Keratinocyte (primary cell): ENCODE results near the gene SPATA12. TPM values are rescaled to one million over a fixed set of nuclear protein-coding genes. Genes with fewer than 3 reads are reported as not detected.

Experiments
- DNase-seq: peaks from one replicate; pipeline ENCODE4 v3.0.0-alpha.2; 2011; ENCODE audit warnings: low read depth, missing footprints, low spot score
- FAIRE-seq: peaks from 2 replicates; lab custom pipeline; 2011; peaks lifted over from hg19 to GRCh38; lab: Jason Lieb, UNC
- H2AFZ ChIP-seq: 2 replicates; pipeline ENCODE4 v1.6.0; 2012; ENCODE audit warnings: low read length, control low read depth, inconsistent platforms; ENCODE audit not compliant: control insufficient read depth
- H3K27ac ChIP-seq: 2 replicates; pipeline ENCODE4 v1.5.1; 2011; ENCODE audit warnings: low read length; ENCODE audit not compliant: control insufficient read depth, insufficient read depth
- H3K27me3 ChIP-seq: 3 replicates; pipeline ENCODE4 v1.6.0; 2011; ENCODE audit warnings: low read length; ENCODE audit not compliant: control insufficient read depth, insufficient read depth; ENCODE audit errors: extremely low read depth
- H3K36me3 ChIP-seq, 2 experiments: 2 replicates in 1 of 2; 3 replicates in 1 of 2; pipeline ENCODE4 v1.5.1; 2011; ENCODE audit warnings: low read length in 2 of 2, mild to moderate bottlenecking in 1 of 2; ENCODE audit not compliant: control insufficient read depth in 2 of 2, insufficient read depth in 2 of 2; ENCODE audit errors: extremely low read depth in 1 of 2
- H3K4me1 ChIP-seq: 3 replicates; pipeline ENCODE4 v1.5.1; 2011; ENCODE audit warnings: low read length; ENCODE audit not compliant: control insufficient read depth, insufficient read depth; ENCODE audit errors: extremely low read depth
- H3K4me2 ChIP-seq: 3 replicates; pipeline ENCODE4 v1.6.0; 2011; ENCODE audit warnings: low read depth, low read length; ENCODE audit not compliant: control insufficient read depth, insufficient read depth; ENCODE audit errors: extremely low read depth
- H3K4me3 ChIP-seq, 3 experiments: fragments of 200-600 bp in 1 of 3; sonication (generic) in 1 of 3; 2 replicates in 2 of 3; 3 replicates in 1 of 3; pipeline ENCODE4 v1.5.1; 2011 to 2016; ENCODE audit warnings: low read length in 3 of 3, mild to moderate bottlenecking in 3 of 3, control low read depth in 2 of 3, inconsistent platforms in 1 of 3, low read depth in 1 of 3, mixed read lengths in 1 of 3, mixed run types in 1 of 3, moderate library complexity in 1 of 3; ENCODE audit not compliant: control insufficient read depth in 2 of 3, insufficient read depth in 2 of 3; ENCODE audit errors: extremely low read depth in 1 of 3
- H3K79me2 ChIP-seq: 2 replicates; pipeline ENCODE4 v1.6.0; 2012; ENCODE audit warnings: low read length; ENCODE audit not compliant: control insufficient read depth, insufficient read depth
- H3K9ac ChIP-seq: 3 replicates; pipeline ENCODE4 v1.6.0; 2011; ENCODE audit warnings: low read length; ENCODE audit not compliant: control insufficient read depth, insufficient read depth; ENCODE audit errors: extremely low read depth
- H3K9me1 ChIP-seq: 3 replicates; pipeline ENCODE4 v1.6.0; 2011; ENCODE audit warnings: low read length; ENCODE audit not compliant: control insufficient read depth, insufficient read depth; ENCODE audit errors: extremely low read depth
- H3K9me3 ChIP-seq: 2 replicates; pipeline ENCODE4 v1.5.1; 2012; ENCODE audit warnings: low read depth, low read length; ENCODE audit not compliant: control insufficient read depth
- H4K20me1 ChIP-seq: 3 replicates; pipeline ENCODE4 v1.6.0; 2011; ENCODE audit warnings: low read length; ENCODE audit not compliant: control insufficient read depth, insufficient read depth; ENCODE audit errors: extremely low read depth
- CTCF ChIP-seq, 3 experiments: IDR thresholded peaks in 1 of 3; conservative IDR thresholded peaks in 1 of 3; optimal IDR thresholded peaks in 1 of 3; 2 replicates in 2 of 3; 3 replicates in 1 of 3; pipeline versions ENCODE3 to v1.5.1; 2011; ENCODE audit warnings: low read length in 3 of 3, mild to moderate bottlenecking in 3 of 3, moderate library complexity in 2 of 3, control low read depth in 1 of 3, inconsistent platforms in 1 of 3; ENCODE audit not compliant: insufficient read depth in 2 of 3; ENCODE audit errors: extremely low read depth in 1 of 3
- EZH2 ChIP-seq: IDR thresholded peaks from one replicate; pipeline ENCODE4 v1.6.1; 2012; ENCODE audit warnings: inconsistent platforms, mild to moderate bottlenecking, low read length, moderate library complexity
- dilution Hi-C: fragments of 300-500 bp; cut with MboI; formaldehyde crosslinking; loops from one replicate; pipeline ENCODE4 v1.7.0; 2020; ENCODE audit warnings: low sequenced_read_pairs; ENCODE audit not compliant: extremely low pct_ligation_motif_present
- polyA plus RNA-seq, 5 experiments: library from polyadenylated mRNA; depleted of rRNA in 3 of 5; stranded (reverse) in 3 of 5; stranded (forward) in 1 of 5; unstranded in 1 of 5; fragments of >200 nt; gene quantifications; 1 replicate in 1 of 5; 2 replicates in 3 of 5; 3 replicates in 1 of 5; pipeline versions ENCODE4 v1.2.1 to v1.2.3, GENCODE V29; 2011 to 2012; ENCODE audit warnings: missing spikeins in 2 of 5, low read depth in 1 of 5, low replicate concordance in 1 of 5

Gene SPATA12
- polyA plus RNA-seq, 1 donor (not counting 4 experiments of a cell fraction or from before 2014, with no cell fraction given), result 0.08 TPM

GRCh38 chr3:57018246-57018645 is 42.2 kb upstream of the SPATA12 start:
- Histone ChIP-seq H3K4me1 (peaks cover 21% of the 10 kb centered on the region), H3K4me2 (no peak overlapping the region), H3K27me3 (no peaks in the 10 kb centered on the region), H3K4me3 (no peak overlapping the region), H3K9me3 (no peaks in the 10 kb centered on the region), H2AFZ (no peak overlapping the region), H3K36me3 (no peaks in the 10 kb centered on the region), H3K79me2 (no peaks in the 10 kb centered on the region), H3K27ac (no peak overlapping the region), H3K9me1 (no peaks in the 10 kb centered on the region), H3K9ac (no peak overlapping the region), H4K20me1 (no peaks in the 10 kb centered on the region)
- dilution Hi-C loops, result no loop called here
- DNase-seq, result no peak
- TF ChIP-seq CTCF (optimal IDR thresholded peaks at IDR 0.05 in 1 of 3, IDR thresholded peaks at IDR 0.05 in 1 of 3, conservative IDR thresholded peaks at IDR 0.05 in 1 of 3; ENCODE audit: extremely low read depth in 1 of 3, insufficient read depth in 2 of 3, low read length in 3 of 3) (no peak), EZH2 (no peak)
- FAIRE-seq, result no peak

- FAIRE-seq, result no peak
Measured at GRCh38 chr3:57019057-57019456, 41.4 kb upstream of the SPATA12 start.

More at GRCh38 chr3:57019057-57019456, 41.4 kb upstream of the SPATA12 start:
- no peaks in the 10 kb centered on the region for H3K9me3 ChIP-seq
- no peak overlapping the region for H3K4me2 ChIP-seq
- no peaks in the 10 kb centered on the region for H3K9me1 ChIP-seq
- H3K9ac ChIP-seq, result no peak overlapping the region
- H3K4me3 ChIP-seq, result no peak overlapping the region
- H3K27me3 ChIP-seq, result no peaks in the 10 kb centered on the region
- no peaks in the 10 kb centered on the region for H3K36me3 ChIP-seq
- no peak overlapping the region for H2AFZ ChIP-seq
- dilution Hi-C loops, result no loop called here
- H3K27ac ChIP-seq, result no peak overlapping the region
- H3K79me2 ChIP-seq, result no peaks in the 10 kb centered on the region
- DNase-seq, result no peak
- H3K4me1 ChIP-seq, result peaks cover 21% of the 10 kb centered on the region
- H4K20me1 ChIP-seq, result no peaks in the 10 kb centered on the region
- no peak for TF ChIP-seq CTCF (optimal IDR thresholded peaks at IDR 0.05 in 1 of 3, IDR thresholded peaks at IDR 0.05 in 1 of 3, conservative IDR thresholded peaks at IDR 0.05 in 1 of 3; ENCODE audit: extremely low read depth in 1 of 3, insufficient read depth in 2 of 3, low read length in 3 of 3)
- no peak for TF ChIP-seq EZH2
